AG04450 (cell line): ENCODE results near the gene GLTPD2. TPM values are rescaled to one million over a fixed set of nuclear protein-coding genes. Genes with fewer than 3 reads are reported as not detected.

Source experiments
- CTCF ChIA-PET: fragments of 300-600, 350-600 bp; formaldehyde crosslinking; extraction: SDS; loops from one replicate; lab custom pipeline; 2022; ENCODE audit warnings: antibody characterized with exemption, inconsistent platforms; lab: Charles Lee
- POLR2A ChIA-PET: fragments of 350-600 bp; formaldehyde crosslinking; extraction: SDS; loops from one replicate; lab custom pipeline; 2021; ENCODE audit warnings: antibody characterized with exemption, inconsistent platforms; lab: Yijun Ruan, JAX
- DNase-seq: peaks from one replicate; pipeline ENCODE4 v3.0.0-alpha.2; 2011; ENCODE audit warnings: low read depth, low spot score
- H3K27ac ChIP-seq: one replicate; pipeline ENCODE4 v1.5.1; 2012; ENCODE audit warnings: low read depth, low read length, control low read depth
- H3K27me3 ChIP-seq: one replicate; pipeline ENCODE4 v1.6.0; 2012; ENCODE audit warnings: low read length; ENCODE audit not compliant: control insufficient read depth, insufficient read depth
- H3K4me3 ChIP-seq: 2 replicates; pipeline ENCODE4 v1.5.1; 2011; ENCODE audit warnings: mild to moderate bottlenecking, low read depth, low read length, control low read depth
- H3K9me3 ChIP-seq: 2 replicates; pipeline ENCODE4 v1.5.1; 2012; ENCODE audit warnings: low read length; ENCODE audit not compliant: control insufficient read depth, insufficient read depth
- CTCF ChIP-seq: IDR thresholded peaks from 2 replicates; pipeline ENCODE4 v1.5.1; 2011; ENCODE audit warnings: low read depth, low read length, control low read depth, inconsistent platforms
- polyA plus RNA-seq: library from polyadenylated mRNA; depleted of rRNA; stranded (reverse); fragments of >200 nt; gene quantifications from 2 replicates; pipeline ENCODE4 v1.2.3, GENCODE V29; 2011

The GLTPD2 gene
- polyA plus RNA-seq, 1 experiment = not detected

GRCh38 chr17:4790705-4791088, 1.9 kb downstream of the GLTPD2 start:
- ChIA-PET CTCF (interaction anchor here (0.6 to 5.7 kb wide), 19 partner anchors 11 to 149 kb away, joined by 3 to 46 read pairs (median 5); partner anchors contain the start of genes ARRB2, PELP1, PLD2 and RNF167), POLR2A (interaction anchor here (1.5 kb wide), 3 partner anchors 11 to 68 kb away, joined by 3 to 5 read pairs (median 4); partner anchors contain the start of gene PLD2)
- H3K9me3 ChIP-seq = no peaks in the 10 kb centered on the region; the same call in 1 of the 2 replicates
- peaks cover 12% of the 10 kb centered on the region for H3K27me3 ChIP-seq
- H3K4me3 ChIP-seq = peak overlapping the region; percentile 66
- no peak for DNase-seq
- H3K27ac ChIP-seq = peak overlapping the region; percentile 75
- TF ChIP-seq CTCF = no peak

- TF ChIP-seq CTCF = no peak
These were observed 6.4 kb downstream of the GLTPD2 start for GRCh38 chr17:4795168-4795567.

GRCh38 chr17:4796552-4796920, 7.8 kb downstream of the GLTPD2 start:
- Histone ChIP-seq H3K9me3 (no peaks in the 10 kb centered on the region; the same call in 1 of the 2 replicates), H3K27me3 (no peaks in the 10 kb centered on the region), H3K27ac (peak overlapping the region; percentile 31), H3K4me3 (peak overlapping the region; percentile 100)
- TF ChIP-seq CTCF = no peak
- ChIA-PET CTCF (interaction anchor here (0.7 to 1.2 kb wide), 2 partner anchors 35 to 107 kb away, joined by 3 read pairs; partner anchors contain the start of gene CHRNE), POLR2A (interaction anchor here (0.7 to 1.7 kb wide), 7 partner anchors 9 to 144 kb away, joined by 3 to 18 read pairs (median 4); partner anchors contain the start of genes ARRB2, PLD2, RNF167 and SLC25A11)
- no peak for DNase-seq

More at GRCh38 chr17:4795168-4795567, 6.4 kb downstream of the GLTPD2 start:
- H3K9me3 ChIP-seq = no peaks in the 10 kb centered on the region; the same call in 1 of the 2 replicates
- H3K27me3 ChIP-seq = no peaks in the 10 kb centered on the region
- no peak for DNase-seq
- no peak overlapping the region for H3K4me3 ChIP-seq
- ChIA-PET CTCF (no interaction called here), POLR2A (no interaction called here)
- no peak overlapping the region for H3K27ac ChIP-seq

GRCh38 chr17:4800462-4801196, 11.9 kb downstream of the GLTPD2 start:
- CTCF ChIA-PET = no interaction called here
- TF ChIP-seq CTCF = no peak
- Histone ChIP-seq H3K9me3 (no peaks in the 10 kb centered on the region), H3K27ac (no peak overlapping the region), H3K4me3 (no peak overlapping the region), H3K27me3 (no peaks in the 10 kb centered on the region)
- no peak for DNase-seq
- POLR2A ChIA-PET = no interaction called here

GRCh38 chr17:4802228-4802627, 13.5 kb downstream of the GLTPD2 start, which contains the start of gene C17orf114:
Gene C17orf114, minus strand, starts transcription at chr17:4802328.
- POLR2A ChIA-PET = no interaction called here
- DNase-seq = no peak
- Histone ChIP-seq H3K27me3 (no peaks in the 10 kb centered on the region), H3K27ac (no peak within 1 kb of the TSS), H3K4me3 (no peak within 1 kb of the TSS), H3K9me3 (no peaks in the 10 kb centered on the region; the same call in 1 of the 2 replicates)
- no peak for TF ChIP-seq CTCF
- CTCF ChIA-PET = no interaction called here
